GM12892 (cell line): ENCODE data around the gene PRICKLE2.

Experiments
- DNase-seq: peaks from one replicate; pipeline ENCODE4 v3.0.0; 2011; ENCODE audit not compliant: insufficient read length
- FAIRE-seq: peaks from 2 replicates; lab custom pipeline; 2011; peaks lifted over from hg19 to GRCh38; lab: Jason Lieb, UNC
- POLR2A ChIP-seq: IDR thresholded peaks from 2 replicates; pipeline ENCODE4 v1.6.1; 2011; ENCODE audit warnings: low read depth, low read length, control low read depth
- POLR2AphosphoS5 ChIP-seq: IDR thresholded peaks from 2 replicates; pipeline ENCODE4 v1.6.1; 2011; ENCODE audit warnings: low read depth, low read length, control low read depth
- TAF1 ChIP-seq: IDR thresholded peaks from 2 replicates; pipeline ENCODE4 v1.6.1; 2011; ENCODE audit warnings: low read depth, mild to moderate bottlenecking, control low read depth, low read length, borderline replicate concordance

The PRICKLE2 gene

DNA sequence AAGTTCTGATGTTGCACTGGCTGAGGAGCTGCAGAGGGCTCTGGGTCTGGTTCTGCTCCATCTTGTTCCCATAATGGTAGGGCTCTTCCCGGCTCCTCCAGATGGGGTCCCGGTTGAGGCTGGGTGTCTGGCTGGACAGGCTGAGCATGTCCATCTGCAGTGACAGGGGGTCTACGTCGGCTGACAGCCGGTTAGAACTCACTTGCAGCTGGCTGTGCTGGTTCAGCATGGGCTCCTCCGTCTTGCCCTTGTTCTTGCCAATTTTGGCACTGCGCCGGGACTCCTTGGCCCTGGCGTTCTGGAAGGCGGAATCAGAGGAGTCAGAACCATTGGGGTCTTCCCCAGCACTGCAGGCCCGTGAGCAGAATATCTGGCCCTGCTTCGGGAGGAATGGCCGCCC lies 78.1 kb downstream of the PRICKLE2 start:
- DNase-seq = no peak
- TF ChIP-seq TAF1 = no peak
- no peak for TF ChIP-seq POLR2A
- no peak for TF ChIP-seq POLR2AphosphoS5
- no peak for FAIRE-seq

- DNase-seq (no peak), FAIRE-seq (no peak)
- no peak for TF ChIP-seq POLR2A
- no peak for TF ChIP-seq TAF1
- TF ChIP-seq POLR2AphosphoS5 = no peak
These were observed 79.8 kb downstream of the PRICKLE2 start for GRCh38 chr3:64145438-64145837.

GRCh38 chr3:64144241-64144900 lies 80.9 kb downstream of the PRICKLE2 start:
- FAIRE-seq (no peak), DNase-seq (no peak)
- TF ChIP-seq POLR2AphosphoS5 (no peak), TAF1 (no peak), POLR2A (no peak)

DNA sequence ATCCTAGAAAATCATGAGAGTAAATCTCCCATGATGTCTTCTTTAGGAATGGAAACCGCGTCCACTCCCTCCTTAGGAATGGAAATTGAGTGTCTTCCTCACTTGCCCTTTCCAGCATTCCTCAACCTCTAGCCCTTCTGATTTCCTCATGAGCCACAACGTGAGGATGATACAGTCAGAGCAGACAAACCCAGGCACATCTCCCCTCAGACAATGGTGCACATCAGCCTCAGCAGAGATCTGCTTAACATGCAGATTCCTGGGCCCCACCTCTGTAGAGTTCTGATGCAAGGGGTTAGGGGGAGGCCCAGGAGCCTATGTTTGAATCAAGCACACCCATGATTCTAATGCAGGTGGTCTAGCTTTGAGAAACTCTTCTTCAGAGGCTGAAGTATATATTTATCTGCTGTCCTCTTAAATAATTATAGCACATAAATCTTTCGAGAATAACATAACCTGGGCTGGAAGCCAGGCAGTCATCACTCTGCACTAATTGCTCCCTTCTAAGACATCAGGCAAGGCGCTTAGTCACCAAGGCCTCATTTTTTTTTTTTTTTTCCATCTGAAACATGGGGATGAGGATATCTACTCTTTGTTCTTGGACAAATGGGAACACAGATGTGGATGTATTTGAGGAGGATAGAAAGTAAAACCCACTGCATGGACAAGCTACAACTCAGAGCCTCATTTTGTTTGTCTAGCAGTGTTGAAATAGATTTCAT lies 81.7 kb downstream of the PRICKLE2 start:
- DNase-seq (no peak), FAIRE-seq (no peak)
- TF ChIP-seq POLR2AphosphoS5 (no peak), TAF1 (no peak), POLR2A (no peak)

- TF ChIP-seq POLR2A (no peak), TAF1 (no peak), POLR2AphosphoS5 (no peak)
- DNase-seq (no peak), FAIRE-seq (no peak)
These were observed 83.8 kb downstream of the PRICKLE2 start for GRCh38 chr3:64141476-64141875.

DNA sequence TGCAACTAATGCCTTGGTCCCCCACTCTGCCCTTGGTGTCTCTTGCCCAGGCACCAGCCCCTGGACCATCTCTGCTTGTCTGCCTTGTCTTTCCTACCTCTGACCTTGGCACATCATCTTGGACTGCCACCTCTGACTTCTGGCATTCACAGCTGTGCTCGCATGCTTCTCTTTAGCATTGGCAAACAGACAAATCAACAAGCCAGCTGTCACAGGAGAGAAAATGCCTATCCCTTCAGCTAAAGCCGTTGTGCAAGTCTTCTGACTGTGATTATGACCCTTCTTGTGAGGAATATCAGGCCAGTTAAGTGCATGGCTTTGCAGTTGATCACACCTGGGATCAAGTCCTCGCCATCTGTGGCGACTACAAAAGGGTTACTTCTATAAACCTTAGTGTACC lies 84.6 kb downstream of the PRICKLE2 start:
- DNase-seq (no peak), FAIRE-seq (no peak)
- TF ChIP-seq POLR2A (no peak), TAF1 (no peak), POLR2AphosphoS5 (no peak)

DNA sequence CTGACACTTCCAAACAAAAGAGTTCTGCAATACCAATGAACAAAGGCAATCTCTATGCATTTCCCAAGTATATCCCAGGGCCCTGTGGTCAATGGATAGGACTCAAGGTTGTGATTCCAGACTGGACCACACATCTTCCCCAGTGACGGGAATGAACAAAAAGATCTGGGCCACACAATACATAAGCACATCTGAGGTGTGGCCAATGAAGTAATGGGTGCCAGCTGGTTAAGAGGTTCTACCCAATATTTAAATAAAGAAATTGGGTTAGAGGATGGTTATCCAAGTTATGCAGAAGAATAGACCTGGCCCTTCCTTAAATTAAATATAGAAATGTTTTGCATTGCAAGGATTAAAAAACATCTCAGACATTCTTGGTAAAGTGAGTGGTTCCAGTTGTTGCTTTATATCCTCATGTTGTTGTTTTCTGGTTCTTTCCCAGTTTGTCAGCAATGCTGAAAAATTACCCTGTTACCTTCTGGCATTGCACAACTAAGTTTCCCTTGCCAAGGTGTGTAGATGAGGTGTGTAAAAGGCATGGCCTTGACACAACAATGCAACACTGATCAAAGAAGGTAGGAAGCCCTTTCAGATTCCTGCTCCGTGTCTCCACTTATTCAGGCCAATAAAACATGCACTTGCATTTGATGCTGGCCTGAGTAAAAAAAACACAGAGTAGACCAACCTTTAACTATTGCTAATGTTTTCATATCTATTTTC lies 86.5 kb downstream of the PRICKLE2 start:
- FAIRE-seq (no peak), DNase-seq (no peak)
- TF ChIP-seq POLR2A (no peak), POLR2AphosphoS5 (no peak), TAF1 (no peak)

GRCh38 chr3:64138046-64138445 lies 87.2 kb downstream of the PRICKLE2 start:
- no peak for DNase-seq
- FAIRE-seq = no peak
- TF ChIP-seq POLR2A = no peak
- no peak for TF ChIP-seq POLR2AphosphoS5
- TF ChIP-seq TAF1 = no peak

GRCh38 chr3:64134882-64135281 lies 90.4 kb downstream of the PRICKLE2 start:
- FAIRE-seq = no peak
- DNase-seq = no peak
- TF ChIP-seq POLR2AphosphoS5 (no peak), TAF1 (no peak), POLR2A (no peak)

DNA sequence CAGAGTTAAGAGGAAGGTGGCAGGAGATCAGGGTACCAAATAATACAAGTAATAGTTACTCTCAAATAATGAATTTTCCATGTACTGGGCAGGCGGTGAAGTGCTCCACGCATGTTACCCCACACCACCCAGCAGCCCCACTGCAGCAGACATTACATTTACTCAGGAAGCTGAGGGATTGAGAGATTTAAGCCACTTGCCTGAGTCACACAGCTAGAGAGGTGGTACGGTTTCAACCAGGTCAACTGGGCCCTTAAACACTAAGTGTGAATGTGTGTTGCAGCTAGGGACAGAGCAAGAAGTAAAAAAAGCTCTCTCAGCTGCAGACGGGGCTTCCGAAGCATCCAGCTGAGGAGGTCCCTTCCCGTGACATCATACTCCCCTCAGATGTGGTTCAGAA lies 91.3 kb downstream of the PRICKLE2 start:
- DNase-seq = no peak

DNA sequence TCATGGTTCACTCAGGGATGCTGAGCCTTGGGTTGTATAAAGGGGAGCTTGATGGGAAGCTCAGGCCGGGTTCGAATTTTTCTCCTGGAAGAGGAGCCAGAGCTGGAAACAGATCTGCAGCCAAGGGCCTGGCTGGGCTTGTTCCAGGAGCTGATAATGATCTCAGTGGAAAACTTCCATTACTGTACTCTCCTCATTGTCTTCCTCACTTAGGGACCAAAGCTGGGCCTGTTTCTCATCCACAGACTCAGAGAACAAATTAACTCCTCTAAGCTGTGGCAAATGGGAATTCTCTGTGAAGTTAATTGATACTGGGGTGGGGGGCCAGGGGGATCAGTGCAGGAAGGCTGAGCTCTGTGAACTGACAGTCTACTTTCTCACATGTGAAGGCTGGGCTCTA lies 92.0 kb downstream of the PRICKLE2 start:
- FAIRE-seq = no peak
- no peak for DNase-seq
- TF ChIP-seq TAF1 (no peak), POLR2AphosphoS5 (no peak), POLR2A (no peak)

More for the DNA sequence above, 91.3 kb downstream of the PRICKLE2 start:
- no peak for FAIRE-seq
- TF ChIP-seq POLR2A = no peak
- no peak for TF ChIP-seq POLR2AphosphoS5
- no peak for TF ChIP-seq TAF1
